ENCODE results near the gene TUBA4B. TPM values are rescaled to one million over a fixed set of nuclear protein-coding genes. Genes with fewer than 3 reads are reported as not detected.

The TUBA4B gene
- total RNA-seq, 6 donors from 2014 or later: 0.26 to 8.9 (median 3.1) TPM

DNA sequence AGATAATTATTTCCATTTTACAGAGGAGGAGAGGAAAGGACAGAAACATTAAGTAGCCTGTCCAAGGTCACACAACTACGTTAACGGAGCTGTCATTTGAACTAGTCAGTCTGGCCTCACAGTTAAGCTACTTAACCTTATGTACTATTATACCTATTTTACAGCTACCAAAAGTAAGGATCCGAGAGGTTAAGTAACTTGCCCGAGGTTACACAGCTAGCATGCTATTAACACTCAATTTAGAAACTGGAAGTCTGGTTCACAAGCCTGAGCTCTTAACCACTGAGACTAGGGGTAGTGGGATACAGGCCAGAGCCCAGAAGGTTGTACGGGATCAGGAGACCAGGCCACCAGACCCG lies 8.3 kb upstream of the TUBA4B start:
- peak overlapping the region; percentile 91 to 96 (median 96) for H3K27ac ChIP-seq
- no peaks in the 10 kb centered on the region for H3K27me3 ChIP-seq
- TF ChIP-seq EP300 (IDR thresholded peaks at IDR 0.05) (no peak), CTCF (IDR thresholded peaks at IDR 0.05) (no peak), POLR2AphosphoS5 (IDR thresholded peaks at IDR 0.05) (no peak), POLR2A (IDR thresholded peaks at IDR 0.05) (no peak)
- no peak for DNase-seq
- WGBS, 2 donors: 37 to 64% methylated on average over 4 to 6 of the region's 6 CpGs
- no peak for ATAC-seq (ENCODE audit: low FRiP score in 2 of 2)
- H3K9me3 ChIP-seq: no peaks in the 10 kb centered on the region
- H3K4me1 ChIP-seq: peaks cover 45 to 54% (median 45%) of the 10 kb centered on the region in 4 donors
- peak overlapping the region; percentile 72 to 83 (median 79) for H3K4me3 ChIP-seq
- peaks cover 0 to 24% (median 6%) of the 10 kb centered on the region in 4 donors for H3K36me3 ChIP-seq

GRCh38 chr2:219245148-219245898 lies 7.7 kb upstream of the TUBA4B start, which contains the start of the genes GLB1L and STK16:
TSS of gene GLB1L (minus strand) at chr2:219245444. CDS start at chr2:219243573, 1,871 bp downstream.
TSS of gene STK16 (plus strand) at chr2:219245479. CDS start at chr2:219246000, 521 bp downstream.
- peak within 1 kb of the TSS; percentile 91 to 96 (median 96) for H3K27ac ChIP-seq
- 0% methylated on average over 5 to 26 of the region's 46 CpGs for WGBS, 2 donors

GRCh38 chr2:219245899-219246230 lies 7.2 kb upstream of the TUBA4B start:
- DNase-seq (no peak), ATAC-seq (ENCODE audit: low FRiP score in 2 of 2) (no peak)
- Histone ChIP-seq H3K36me3 (peaks cover 2 to 30% (median 10%) of the 10 kb centered on the region in 4 donors), H3K27ac (peak overlapping the region; percentile 91 to 96 (median 96)), H3K4me1 (peaks cover 55 to 65% (median 56%) of the 10 kb centered on the region in 4 donors), H3K27me3 (no peaks in the 10 kb centered on the region), H3K4me3 (peak overlapping the region; percentile 72 to 83 (median 79)), H3K9me3 (no peaks in the 10 kb centered on the region)
- 18 to 47% methylated on average over 5 to 10 of the region's 10 CpGs for WGBS, 2 donors
- TF ChIP-seq EP300 (IDR thresholded peaks at IDR 0.05): no peak
- TF ChIP-seq POLR2AphosphoS5 (IDR thresholded peaks at IDR 0.05): no peak
- TF ChIP-seq CTCF (IDR thresholded peaks at IDR 0.05): no peak
- no peak for TF ChIP-seq POLR2A (IDR thresholded peaks at IDR 0.05)

More at GRCh38 chr2:219245148-219245898, 7.7 kb upstream of the TUBA4B start, which contains the start of the genes GLB1L and STK16:
- DNase-seq: peak; percentile 93 to 99
- Histone ChIP-seq H3K36me3 (peaks cover under 1 to 25% (median 7%) of the 10 kb centered on the region in 4 donors), H3K27me3 (no peaks in the 10 kb centered on the region), H3K4me3 (peak within 1 kb of the TSS; percentile 72 to 83 (median 79)), H3K9me3 (no peaks in the 10 kb centered on the region), H3K4me1 (peaks cover 50 to 60% (median 51%) of the 10 kb centered on the region in 4 donors)
- peak; percentile 90 to 96 for ATAC-seq (ENCODE audit: low FRiP score in 2 of 2)
- peak; percentile 98 to 99 for TF ChIP-seq POLR2AphosphoS5 (IDR thresholded peaks at IDR 0.05)
- peak in 2 of 6 experiments; percentile 7 to 23 for TF ChIP-seq CTCF (IDR thresholded peaks at IDR 0.05)
- peak in 3 of 4 donors; percentile 82 to 92 (median 84) for TF ChIP-seq POLR2A (IDR thresholded peaks at IDR 0.05)
- TF ChIP-seq EP300 (IDR thresholded peaks at IDR 0.05): peak in 1 of 4 donors; percentile 76

GRCh38 chr2:219246559-219246958 lies 6.5 kb upstream of the TUBA4B start:
- WGBS, 2 donors: 93 to 96% methylated on average over 4 to 10 of the region's 10 CpGs
- H3K9me3 ChIP-seq: no peaks in the 10 kb centered on the region
- peaks cover 57 to 72% (median 58%) of the 10 kb centered on the region in 4 donors for H3K4me1 ChIP-seq
- TF ChIP-seq CTCF (IDR thresholded peaks at IDR 0.05) (no peak), EP300 (IDR thresholded peaks at IDR 0.05) (no peak), POLR2AphosphoS5 (IDR thresholded peaks at IDR 0.05) (no peak), POLR2A (IDR thresholded peaks at IDR 0.05) (no peak)
- H3K4me3 ChIP-seq: peak overlapping the region in 1 of 4 donors; percentile 82
- H3K36me3 ChIP-seq: peaks cover 2 to 37% (median 11%) of the 10 kb centered on the region in 4 donors
- H3K27ac ChIP-seq: peak overlapping the region; percentile 91 to 96 (median 96)
- no peaks in the 10 kb centered on the region for H3K27me3 ChIP-seq
- no peak for DNase-seq
- ATAC-seq (ENCODE audit: low FRiP score in 2 of 2): no peak

All from upper lobe of left lung (tissue), 6 donors.